HCT116 (cell line): ENCODE results near the gene RAB25. TPM values are rescaled to one million over a fixed set of nuclear protein-coding genes. Genes with fewer than 3 reads are reported as not detected.
A peak's percentile ranks its signal among the peaks of the same experiment; 100 is the strongest.

ENCODE experiments used
- ATAC-seq: fragments of 200-7000 bp; cut with Tn5 transposase; 2 replicates; pipeline ENCODE4 v1.9.1; 2020; ENCODE audit warnings: mild to moderate bottlenecking, moderate library complexity
- BruUV-seq: library from RNA; stranded (reverse); fragments of 400-500 nt; replicated peaks from 2 replicates; lab custom pipeline; 2021; lab: Mats Ljungman, UMichigan
- CTCF ChIA-PET: fragments of 300-600 bp; sonication (Branson Sonifier 250); formaldehyde crosslinking; loops from one replicate; lab custom pipeline; 2021; ENCODE audit warnings: antibody characterized with exemption; lab: Charles Lee
- POLR2A ChIA-PET: fragments of 300-600, 350-600 bp; sonication (Branson Sonifier 250); formaldehyde crosslinking; loops from one replicate; lab custom pipeline; 2021; ENCODE audit warnings: antibody characterized with exemption; lab: Charles Lee
- RAD21 ChIA-PET, 2 experiments: fragments of 300-600 bp; sonication (Branson Sonifier 250); formaldehyde crosslinking; loops; one replicate each; lab custom pipeline; 2023; ENCODE audit warnings: low total read pairs in 2 of 2; ENCODE audit not compliant: uncharacterized antibody in 2 of 2, unreplicated experiment in 2 of 2, low non-redundant PET in 1 of 2; lab: Charles Lee
- DNase-seq: peaks from one replicate; pipeline ENCODE4 v3.0.0-alpha.2; 2010; ENCODE audit warnings: low read depth, low spot score
- H2AFZ ChIP-seq: fragments of 200-600 bp; shearing (Covaris generic), sonication (generic); 2 replicates; pipeline ENCODE4 v1.6.1; 2017; ENCODE audit warnings: low read depth, mixed run types, mixed read lengths, antibody characterized with exemption, low read length; ENCODE audit not compliant: poor library complexity, severe bottlenecking
- H3K27ac ChIP-seq: 2 replicates; pipeline ENCODE4 v1.5.1; 2012; ENCODE audit warnings: low read depth, low read length
- H3K27me3 ChIP-seq: fragments of 200-600 bp; sonication (generic); 2 replicates; pipeline ENCODE4 v1.6.1; 2016; ENCODE audit warnings: mixed run types, low read length, mixed read lengths; ENCODE audit not compliant: insufficient read depth
- H3K36me3 ChIP-seq, 2 experiments: fragments of 200-500 bp in 1 of 2; fragments of 200-600 bp in 1 of 2; sonication (Bioruptor generic) in 1 of 2; sonication (generic) in 1 of 2; 2 replicates each; pipeline versions ENCODE4 v1.5.1 to v1.6.1; 2014 to 2016; ENCODE audit warnings: low read length in 2 of 2, inconsistent platforms in 1 of 2, mixed read lengths in 1 of 2, mixed run types in 1 of 2; ENCODE audit not compliant: insufficient read depth in 2 of 2, control insufficient read depth in 1 of 2
- H3K4me1 ChIP-seq, 2 experiments: fragments of 200-600 bp in 1 of 2; sonication (generic) in 1 of 2; 2 replicates each; pipeline versions ENCODE4 v1.5.1 to v1.6.1; 2012 to 2017; ENCODE audit warnings: low read length in 2 of 2, inconsistent platforms in 1 of 2, mild to moderate bottlenecking in 1 of 2, mixed read lengths in 1 of 2, mixed run types in 1 of 2, moderate library complexity in 1 of 2; ENCODE audit not compliant: insufficient read depth in 2 of 2, control insufficient read depth in 1 of 2
- H3K4me2 ChIP-seq: fragments of 200-600 bp; sonication (generic); 2 replicates; pipeline ENCODE4 v1.6.1; 2017; ENCODE audit warnings: mixed run types, low read length, mixed read lengths
- H3K4me3 ChIP-seq, 2 experiments: fragments of 200-600 bp in 1 of 2; sonication (generic) in 1 of 2; replicated peaks in 1 of 2; 2 replicates each; pipeline ENCODE4 v1.5.1; 2011 to 2016; ENCODE audit warnings: low read length in 2 of 2, control low read depth in 1 of 2, low read depth in 1 of 2, mild to moderate bottlenecking in 1 of 2, mixed read lengths in 1 of 2, mixed run types in 1 of 2
- H3K79me2 ChIP-seq: fragments of 200-600 bp; sonication (generic); 2 replicates; pipeline ENCODE4 v1.6.1; 2017; ENCODE audit warnings: mild to moderate bottlenecking, mixed run types, low read length, moderate library complexity, mixed read lengths; ENCODE audit not compliant: insufficient read depth
- H3K9ac ChIP-seq: fragments of 200-600 bp; sonication (generic); 2 replicates; pipeline ENCODE4 v1.6.1; 2016; ENCODE audit warnings: low read length, mixed read lengths
- H3K9me2 ChIP-seq: fragments of 200-600 bp; sonication (generic), shearing (Covaris generic); 2 replicates; pipeline ENCODE4 v1.6.1; 2017; ENCODE audit warnings: mixed run types, mild to moderate bottlenecking, moderate library complexity; ENCODE audit not compliant: insufficient read depth
- H3K9me3 ChIP-seq, 2 experiments: fragments of 200-500 bp in 1 of 2; fragments of 200-600 bp in 1 of 2; sonication (Bioruptor generic) in 1 of 2; sonication (generic) in 1 of 2; 2 replicates each; pipeline ENCODE4 v1.6.1; 2014 to 2017; ENCODE audit warnings: low read length in 2 of 2, mixed read lengths in 2 of 2, inconsistent platforms in 1 of 2, low read depth in 1 of 2, mild to moderate bottlenecking in 1 of 2, mixed run types in 1 of 2, moderate library complexity in 1 of 2; ENCODE audit not compliant: control insufficient read depth in 1 of 2, insufficient read depth in 1 of 2
- H4K20me1 ChIP-seq: fragments of 200-600 bp; sonication (generic), shearing (Covaris generic); 2 replicates; pipeline ENCODE4 v1.6.1; 2017; ENCODE audit warnings: mixed run types, mild to moderate bottlenecking, moderate library complexity; ENCODE audit not compliant: insufficient read depth
- ATF3 ChIP-seq: IDR thresholded peaks from 2 replicates; pipeline ENCODE4 v1.6.1; 2012
- CBX3 ChIP-seq: IDR thresholded peaks from 2 replicates; pipeline ENCODE4 v1.6.1; 2012; ENCODE audit warnings: low read depth
- CEBPB ChIP-seq: IDR thresholded peaks from 2 replicates; pipeline ENCODE4 v1.6.1; 2012; ENCODE audit warnings: low read depth
- ELF1 ChIP-seq: IDR thresholded peaks from 2 replicates; pipeline ENCODE4 v1.6.1; 2012; ENCODE audit warnings: low read depth, borderline replicate concordance
- EZH2 ChIP-seq: fragments of 200-600 bp; sonication (generic); IDR thresholded peaks from 2 replicates; pipeline ENCODE4 v1.6.1; 2017; ENCODE audit warnings: antibody characterized with exemption, mixed run types
- JUND ChIP-seq: IDR thresholded peaks from 2 replicates; pipeline ENCODE4 v1.6.1; 2012
- POLR2A ChIP-seq: IDR thresholded peaks from 2 replicates; pipeline ENCODE4 v1.7.0; 2011; ENCODE audit warnings: borderline replicate concordance; ENCODE audit not compliant: insufficient read depth, insufficient read length; ENCODE audit errors: extremely low read depth
- REST ChIP-seq: IDR thresholded peaks from 2 replicates; pipeline ENCODE4 v1.6.1; 2012; ENCODE audit warnings: low read depth
- SIN3A ChIP-seq: IDR thresholded peaks from 2 replicates; pipeline ENCODE4 v1.6.1; 2012; ENCODE audit warnings: low read depth
- SRF ChIP-seq: IDR thresholded peaks from 2 replicates; pipeline ENCODE4 v1.6.1; 2012; ENCODE audit warnings: low read depth
- ZBTB33 ChIP-seq: IDR thresholded peaks from 2 replicates; pipeline ENCODE4 v1.6.1; 2011; ENCODE audit warnings: mild to moderate bottlenecking, low read length, moderate library complexity; ENCODE audit not compliant: insufficient replicate concordance; ENCODE audit errors: extremely low read depth
- intact Hi-C: fragments of 100-400 bp; cut with micrococcal nuclease; formaldehyde crosslinking; loops from 2 replicates; pipeline ENCODE4 v1.10.0; 2022
- total RNA-seq: library from RNA; stranded (reverse); gene quantifications from one replicate; pipeline ENCODE4 v1.2.1, GENCODE V29; 2021; ENCODE audit not compliant: unreplicated experiment

Gene RAB25
- total RNA-seq, 1 experiment from 2014 or later: 142 TPM

- Histone ChIP-seq H3K79me2 (no peaks in the 10 kb centered on the region), H2AFZ (no peak overlapping the region), H3K4me3 (no peak overlapping the region), H3K27me3 (no peaks in the 10 kb centered on the region), H3K27ac (no peak overlapping the region), H3K36me3 (no peaks in the 10 kb centered on the region), H3K4me1 (peaks cover 14 to 25% of the 10 kb centered on the region in 2 experiments; a peak in 3 of 4 replicates), H3K9ac (no peak overlapping the region), H3K9me3 (no peaks in the 10 kb centered on the region), H4K20me1 (no peaks in the 10 kb centered on the region), H3K9me2 (no peaks in the 10 kb centered on the region), H3K4me2 (no peak overlapping the region)
- intact Hi-C loops: loop anchor here (1.0 to 2.0 kb wide), 4 partner anchors 40 to 271 kb away; no protein-coding TSS in a partner anchor
- no peak for TF ChIP-seq CEBPB
- no peak for TF ChIP-seq EZH2
- TF ChIP-seq SRF: no peak
- no peak for TF ChIP-seq SIN3A
- TF ChIP-seq ZBTB33: no peak
- no peak for TF ChIP-seq CBX3
- no peak for TF ChIP-seq JUND
- no peak for TF ChIP-seq ATF3
- TF ChIP-seq POLR2A: no peak
- no peak for TF ChIP-seq REST
- no peak for TF ChIP-seq ELF1
- BruUV-seq: no TSS peak
- ChIA-PET POLR2A (interaction anchor here (1.0 to 1.5 kb wide), 2 partner anchors 38 to 40 kb away, joined by 4 read pairs; no protein-coding TSS in a partner anchor), CTCF (interaction anchor here (1.0 to 4.7 kb wide), 9 partner anchors 29 to 230 kb away, joined by 3 to 27 read pairs (median 4); no protein-coding TSS in a partner anchor), RAD21 (interaction anchor here (1.0 to 1.5 kb wide), 3 partner anchors 40 to 135 kb away, joined by 5 to 11 read pairs (median 5); no protein-coding TSS in a partner anchor)
- ATAC-seq (peak; percentile 30; the same call in 1 of the 2 replicates), DNase-seq (no peak)
Measured at GRCh38 chr1:156090138-156090839, 29.3 kb downstream of the RAB25 start.
